IMR-90 (cell line): ENCODE results near the gene USP25.

ENCODE experiments used
- CEBPB ChIP-seq: IDR thresholded peaks from 2 replicates; pipeline ENCODE4 v1.6.1; 2012; ENCODE audit warnings: low read depth, low read length, improper control_type of control experiment
- CHD1 ChIP-seq: IDR thresholded peaks from 2 replicates; pipeline ENCODE4 v1.6.1; 2012; ENCODE audit warnings: low read depth, low read length, improper control_type of control experiment
- MAFK ChIP-seq: IDR thresholded peaks from 2 replicates; pipeline ENCODE4 v1.6.1; 2012; ENCODE audit warnings: low read depth, low read length, improper control_type of control experiment
- MAZ ChIP-seq: IDR thresholded peaks from 2 replicates; pipeline ENCODE4 v1.6.1; 2012; ENCODE audit warnings: low read depth, mild to moderate bottlenecking, low read length, improper control_type of control experiment, moderate library complexity, borderline replicate concordance
- MXI1 ChIP-seq: IDR thresholded peaks from 2 replicates; pipeline ENCODE4 v1.6.1; 2012; ENCODE audit warnings: low read depth, mild to moderate bottlenecking, low read length, moderate library complexity, borderline replicate concordance
- NFE2L2 ChIP-seq: fragments of 150-350 bp; IDR thresholded peaks from 2 replicates; pipeline ENCODE4 v1.6.1; 2016; ENCODE audit warnings: low read depth, mild to moderate bottlenecking, low read length
- POLR2A ChIP-seq: IDR thresholded peaks from 2 replicates; pipeline ENCODE4 v1.6.1; 2012; ENCODE audit warnings: mild to moderate bottlenecking, low read depth, low read length
- RAD21 ChIP-seq: IDR thresholded peaks from 2 replicates; pipeline ENCODE4 v1.6.1; 2012; ENCODE audit warnings: low read length, improper control_type of control experiment
- RCOR1 ChIP-seq: IDR thresholded peaks from 2 replicates; pipeline ENCODE4 v1.6.1; 2012; ENCODE audit warnings: mild to moderate bottlenecking, low read length, improper control_type of control experiment; ENCODE audit not compliant: insufficient replicate concordance
- RFX5 ChIP-seq: IDR thresholded peaks from 2 replicates; pipeline ENCODE4 v1.8.0; 2012; ENCODE audit warnings: low read depth, mild to moderate bottlenecking, low read length, moderate library complexity
- SMC3 ChIP-seq: fragments of 150-350 bp; IDR thresholded peaks from 2 replicates; pipeline ENCODE4 v1.6.1; 2016; ENCODE audit warnings: low read depth, mild to moderate bottlenecking, antibody characterized with exemption, low read length, moderate library complexity
- USF2 ChIP-seq: fragments of 150-350 bp; IDR thresholded peaks from 2 replicates; pipeline ENCODE4 v1.6.1; 2017; ENCODE audit warnings: mild to moderate bottlenecking, antibody characterized with exemption, low read length, low read depth
- TF ChIP-seq, protein P1 (sequence below): conservative IDR thresholded peaks from 2 replicates; pipeline ENCODE4 v1.5.1; 2012; ENCODE audit warnings: mild to moderate bottlenecking, low read depth, low read length, improper control_type of control experiment
- TF ChIP-seq, protein P2 (sequence below): fragments of 150-350 bp; IDR thresholded peaks from 2 replicates; pipeline ENCODE4 v1.6.1; 2016; ENCODE audit warnings: low read depth, mild to moderate bottlenecking, low read length, moderate library complexity, borderline replicate concordance

- TF ChIP-seq, protein P1, sequence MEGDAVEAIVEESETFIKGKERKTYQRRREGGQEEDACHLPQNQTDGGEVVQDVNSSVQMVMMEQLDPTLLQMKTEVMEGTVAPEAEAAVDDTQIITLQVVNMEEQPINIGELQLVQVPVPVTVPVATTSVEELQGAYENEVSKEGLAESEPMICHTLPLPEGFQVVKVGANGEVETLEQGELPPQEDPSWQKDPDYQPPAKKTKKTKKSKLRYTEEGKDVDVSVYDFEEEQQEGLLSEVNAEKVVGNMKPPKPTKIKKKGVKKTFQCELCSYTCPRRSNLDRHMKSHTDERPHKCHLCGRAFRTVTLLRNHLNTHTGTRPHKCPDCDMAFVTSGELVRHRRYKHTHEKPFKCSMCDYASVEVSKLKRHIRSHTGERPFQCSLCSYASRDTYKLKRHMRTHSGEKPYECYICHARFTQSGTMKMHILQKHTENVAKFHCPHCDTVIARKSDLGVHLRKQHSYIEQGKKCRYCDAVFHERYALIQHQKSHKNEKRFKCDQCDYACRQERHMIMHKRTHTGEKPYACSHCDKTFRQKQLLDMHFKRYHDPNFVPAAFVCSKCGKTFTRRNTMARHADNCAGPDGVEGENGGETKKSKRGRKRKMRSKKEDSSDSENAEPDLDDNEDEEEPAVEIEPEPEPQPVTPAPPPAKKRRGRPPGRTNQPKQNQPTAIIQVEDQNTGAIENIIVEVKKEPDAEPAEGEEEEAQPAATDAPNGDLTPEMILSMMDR: no peak
- no peak for TF ChIP-seq RAD21
- TF ChIP-seq POLR2A: no peak
- no peak for TF ChIP-seq MAZ
- no peak for TF ChIP-seq CHD1
- no peak for TF ChIP-seq CEBPB
- no peak for TF ChIP-seq RFX5
- no peak for TF ChIP-seq SMC3
- no peak for TF ChIP-seq USF2
- no peak for TF ChIP-seq MXI1
- TF ChIP-seq MAFK: no peak
- no peak for TF ChIP-seq NFE2L2
- TF ChIP-seq RCOR1: no peak
- TF ChIP-seq, protein P2, sequence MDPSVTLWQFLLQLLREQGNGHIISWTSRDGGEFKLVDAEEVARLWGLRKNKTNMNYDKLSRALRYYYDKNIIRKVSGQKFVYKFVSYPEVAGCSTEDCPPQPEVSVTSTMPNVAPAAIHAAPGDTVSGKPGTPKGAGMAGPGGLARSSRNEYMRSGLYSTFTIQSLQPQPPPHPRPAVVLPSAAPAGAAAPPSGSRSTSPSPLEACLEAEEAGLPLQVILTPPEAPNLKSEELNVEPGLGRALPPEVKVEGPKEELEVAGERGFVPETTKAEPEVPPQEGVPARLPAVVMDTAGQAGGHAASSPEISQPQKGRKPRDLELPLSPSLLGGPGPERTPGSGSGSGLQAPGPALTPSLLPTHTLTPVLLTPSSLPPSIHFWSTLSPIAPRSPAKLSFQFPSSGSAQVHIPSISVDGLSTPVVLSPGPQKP: no peak
Observed at GRCh38 chr21:15795533-15795932, 65.8 kb downstream of the USP25 start.
